Heart left ventricle (tissue), 13 donors: Measurements from ENCODE around the gene RAB17.

Experiments
- CTCF ChIP-seq, 12 donors: fragments of 200-600 bp; sonication (generic) in 4 of 12; IDR thresholded peaks; one replicate each; pipeline versions ENCODE4 v1.5.0 to v1.8.0; 2018 to 2022; ENCODE audit warnings: antibody characterized with exemption in 12 of 12, mild to moderate bottlenecking in 5 of 12
- POLR2A ChIP-seq, 2 donors: fragments of 450-650 bp; IDR thresholded peaks; one replicate each; pipeline ENCODE4 v1.6.1; 2017; ENCODE audit warnings: antibody characterized with exemption in 2 of 2, mild to moderate bottlenecking in 2 of 2, moderate library complexity in 2 of 2
- donor health status: ischemic (EF 13 %, LVEDD 7.1; RV severe dilation, severe dysfunction).
- donor health status: DM: no; HTN: yes; CAD: no.
- donor health status: DM: no; HTN: no; CAD: no.
- donor health status: ischemic (EF 25% LVEDD 6.9; RV normal size, moderate dysfunction).
- donor health status: ischemic (EF 25% LVEDD 5.7; RV mildly dilated, moderate dysfunction).
- donor health status: ischemic (EF 35%, LVEDD 5.7; RV mildly dilated, moderate dysfunction).
- donor health status: nonischemic (EF 11% LVEDD 7.7; RV severe dilation, severe dysfunction).
- donor health status: DM: yes; HTN: yes; CAD: no.
- donor health status: PGD.
- donor health status: ischemic (EF 29% LVEDD 5.4; RV normal size, mild dysfunction).
- donor health status: nonischemic (EF 23%, LVEDD 6.1; RV moderate dilation, normal function).

DNA sequence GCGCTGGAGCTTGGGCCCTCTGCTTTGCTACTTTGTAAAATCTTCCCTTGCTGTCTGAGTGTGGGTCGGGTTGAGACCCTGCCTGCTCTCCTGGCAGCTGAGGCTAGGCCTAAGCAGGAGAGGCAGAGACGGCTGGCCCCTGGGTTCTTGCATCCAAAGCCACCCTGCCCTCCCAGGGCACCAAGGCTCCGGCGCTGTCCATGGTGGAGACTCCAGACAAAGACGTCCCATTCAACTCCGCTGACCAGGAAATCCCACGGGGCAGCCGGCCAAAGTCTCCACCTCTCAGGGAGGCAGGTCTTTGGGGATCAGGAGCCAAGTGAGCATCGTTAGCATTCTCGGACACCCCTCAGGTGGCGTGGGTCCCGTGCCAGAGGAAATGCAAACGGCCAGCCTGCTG is 26.7 kb downstream of the RAB17 start:
- TF ChIP-seq POLR2A (IDR thresholded peaks at IDR 0.05) = no peak
- no peak for TF ChIP-seq CTCF (IDR thresholded peaks at IDR 0.05)
